Transverse colon (tissue), 3 donors: ENCODE measurements around the gene GALNT17.

ENCODE experiments used
- EP300 ChIP-seq: sonication (generic); formaldehyde crosslinking; IDR thresholded peaks from one replicate; pipeline ENCODE4 v1.6.1; 2017; ENCODE audit warnings: antibody characterized with exemption, low read depth
- POLR2A ChIP-seq: fragments of 450-650 bp; IDR thresholded peaks from one replicate; pipeline ENCODE4 v1.6.1; 2016; ENCODE audit warnings: antibody characterized with exemption, mild to moderate bottlenecking, moderate library complexity
- TF ChIP-seq, protein P1 (sequence below), 5 experiments: fragments of 200-600 bp in 3 of 5; fragments of 450-650 bp in 2 of 5; sonication (generic) in 3 of 5; IDR thresholded peaks; 1 replicate in 2 of 5; 2 replicates in 3 of 5; pipeline ENCODE4 v1.5.1; 2016 to 2017; ENCODE audit warnings: antibody characterized with exemption in 5 of 5, inconsistent platforms in 3 of 5, mild to moderate bottlenecking in 2 of 5, moderate library complexity in 1 of 5

DNA sequence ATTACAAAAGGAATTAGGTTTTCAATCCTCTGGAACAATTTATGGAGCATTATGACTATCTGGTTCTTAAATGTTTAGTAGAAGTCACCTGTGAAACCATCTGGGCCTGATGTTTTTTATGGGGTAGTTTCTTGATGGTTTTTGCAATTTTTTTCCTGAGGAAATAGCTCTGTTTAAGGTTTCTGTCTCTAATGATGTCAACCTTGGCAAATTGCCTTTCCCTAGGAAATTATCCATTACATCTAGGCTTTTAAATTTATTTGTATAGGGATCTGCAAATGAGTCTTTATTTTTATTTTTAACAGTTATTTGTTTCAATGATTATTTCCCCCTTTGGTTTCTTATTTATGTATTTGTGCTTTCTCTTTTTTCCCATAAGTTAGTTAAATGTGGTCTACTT, 222.8 kb downstream of the GALNT17 start:
- no peak for TF ChIP-seq POLR2A
- TF ChIP-seq, protein P1, sequence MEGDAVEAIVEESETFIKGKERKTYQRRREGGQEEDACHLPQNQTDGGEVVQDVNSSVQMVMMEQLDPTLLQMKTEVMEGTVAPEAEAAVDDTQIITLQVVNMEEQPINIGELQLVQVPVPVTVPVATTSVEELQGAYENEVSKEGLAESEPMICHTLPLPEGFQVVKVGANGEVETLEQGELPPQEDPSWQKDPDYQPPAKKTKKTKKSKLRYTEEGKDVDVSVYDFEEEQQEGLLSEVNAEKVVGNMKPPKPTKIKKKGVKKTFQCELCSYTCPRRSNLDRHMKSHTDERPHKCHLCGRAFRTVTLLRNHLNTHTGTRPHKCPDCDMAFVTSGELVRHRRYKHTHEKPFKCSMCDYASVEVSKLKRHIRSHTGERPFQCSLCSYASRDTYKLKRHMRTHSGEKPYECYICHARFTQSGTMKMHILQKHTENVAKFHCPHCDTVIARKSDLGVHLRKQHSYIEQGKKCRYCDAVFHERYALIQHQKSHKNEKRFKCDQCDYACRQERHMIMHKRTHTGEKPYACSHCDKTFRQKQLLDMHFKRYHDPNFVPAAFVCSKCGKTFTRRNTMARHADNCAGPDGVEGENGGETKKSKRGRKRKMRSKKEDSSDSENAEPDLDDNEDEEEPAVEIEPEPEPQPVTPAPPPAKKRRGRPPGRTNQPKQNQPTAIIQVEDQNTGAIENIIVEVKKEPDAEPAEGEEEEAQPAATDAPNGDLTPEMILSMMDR (IDR thresholded peaks at IDR 0.05), result no peak
- TF ChIP-seq EP300, result no peak
